HG03139 (cell line): Measurements from ENCODE around the gene PDCL2.
"Not testable (repeated sequence)": the region's sequence is repeated elsewhere in the genome, so short reads cannot be mapped to it uniquely, and the experiment has no call there.

ENCODE experiments used
- ATAC-seq: cut with Tn5 transposase; IDR thresholded peaks from one replicate; pipeline ENCODE4 v1.9.1; 2021; ENCODE audit not compliant: unreplicated experiment

The PDCL2 gene

DNA sequence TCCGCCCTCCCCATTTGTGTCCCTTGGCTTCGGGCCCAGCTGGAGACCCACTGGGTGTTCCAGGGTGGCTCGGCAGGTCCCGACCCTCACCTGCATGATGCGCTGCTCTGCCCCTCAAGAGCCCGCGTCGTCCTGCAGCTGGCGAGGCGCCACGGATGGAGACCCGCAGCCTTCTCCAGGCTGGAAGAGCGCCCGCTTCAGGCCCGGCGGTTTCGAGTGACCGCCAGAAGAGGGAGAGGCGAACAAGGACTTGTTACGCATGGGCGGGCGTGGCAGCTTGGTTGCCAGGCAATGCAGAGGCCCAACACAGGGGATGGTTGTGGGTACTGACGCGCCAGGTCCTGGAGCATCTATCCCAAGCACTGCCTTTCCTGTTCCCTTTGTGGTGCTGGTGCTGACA, at the start of gene PDCL2:
PDCL2 (minus strand) TSS at position 232 of the 400 bp plus-strand sequence; CDS start at position 96, 136 bp downstream.
- ATAC-seq = no peak

GRCh38 chr4:55637272-55637820, 45.3 kb upstream of the PDCL2 start:
- no peak for ATAC-seq

DNA sequence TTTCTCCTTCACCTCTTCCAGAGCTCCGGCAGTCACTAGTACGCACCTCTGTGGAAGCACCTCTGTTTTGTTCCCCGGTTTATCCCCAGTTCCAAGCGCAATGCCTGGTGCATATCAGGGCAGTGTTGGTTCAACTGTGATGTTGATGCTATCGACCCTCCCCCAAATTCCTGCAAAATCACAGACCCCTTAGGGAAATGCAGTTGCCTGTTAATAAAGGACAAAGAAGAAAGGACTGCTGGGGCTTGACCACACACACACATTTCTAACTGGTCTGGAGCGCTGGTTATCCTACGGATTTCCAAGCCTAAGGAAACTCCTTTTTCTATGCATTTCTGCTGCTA, 44.6 kb upstream of the PDCL2 start:
- no peak for ATAC-seq

DNA sequence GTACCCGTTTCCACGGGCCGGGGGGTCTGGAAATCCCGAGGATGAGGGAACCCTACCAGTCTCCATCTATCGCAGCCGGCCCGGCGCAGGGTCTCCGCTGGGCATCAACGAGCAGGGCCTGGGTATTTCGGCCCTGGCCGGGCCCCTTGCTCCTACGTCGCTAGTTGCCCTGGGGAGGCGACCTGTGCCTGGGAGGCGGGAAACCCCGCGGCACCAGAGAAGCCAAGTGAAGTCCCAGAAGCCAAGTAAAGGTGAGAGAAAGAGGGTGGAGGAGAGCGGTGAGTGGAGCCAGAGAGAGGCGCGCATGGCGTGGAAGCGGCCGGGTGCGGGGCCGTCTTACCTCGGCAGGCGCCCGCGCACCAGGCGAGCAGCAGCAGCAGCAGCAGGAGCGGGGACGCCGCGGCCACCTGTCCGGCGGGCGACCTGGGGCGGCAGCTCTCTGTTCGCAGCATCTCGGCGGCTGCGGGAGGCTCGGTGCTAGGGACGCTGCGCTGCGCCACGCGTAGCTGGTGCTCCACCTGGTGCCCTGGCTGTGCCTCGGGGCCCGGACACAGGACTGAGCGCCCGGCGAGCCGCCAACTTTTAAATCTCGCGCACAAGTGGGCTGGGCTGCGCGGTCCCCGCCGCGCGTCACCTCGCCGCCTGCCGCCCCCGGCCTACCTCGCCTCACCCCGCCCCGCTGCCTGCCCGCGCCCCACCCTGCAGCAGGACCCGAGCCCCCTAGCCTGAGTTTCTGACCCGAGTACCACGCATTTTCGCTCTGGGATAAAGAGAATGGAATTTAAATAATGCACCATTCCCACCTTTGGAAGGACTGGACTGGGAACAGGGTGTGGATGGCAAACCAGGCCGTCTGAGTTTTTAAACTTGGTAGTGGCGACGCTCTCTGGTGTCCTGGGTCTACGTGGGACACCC, 44.0 kb upstream of the PDCL2 start, which contains the start of gene NMU:
NMU (minus strand) TSS at position 558 of the 915 bp plus-strand sequence; CDS start at position 452, 106 bp downstream.
- peak; percentile 74 for ATAC-seq

- no peak for ATAC-seq
These were observed 43.2 kb upstream of the PDCL2 start for GRCh38 chr4:55635282-55635681.

DNA sequence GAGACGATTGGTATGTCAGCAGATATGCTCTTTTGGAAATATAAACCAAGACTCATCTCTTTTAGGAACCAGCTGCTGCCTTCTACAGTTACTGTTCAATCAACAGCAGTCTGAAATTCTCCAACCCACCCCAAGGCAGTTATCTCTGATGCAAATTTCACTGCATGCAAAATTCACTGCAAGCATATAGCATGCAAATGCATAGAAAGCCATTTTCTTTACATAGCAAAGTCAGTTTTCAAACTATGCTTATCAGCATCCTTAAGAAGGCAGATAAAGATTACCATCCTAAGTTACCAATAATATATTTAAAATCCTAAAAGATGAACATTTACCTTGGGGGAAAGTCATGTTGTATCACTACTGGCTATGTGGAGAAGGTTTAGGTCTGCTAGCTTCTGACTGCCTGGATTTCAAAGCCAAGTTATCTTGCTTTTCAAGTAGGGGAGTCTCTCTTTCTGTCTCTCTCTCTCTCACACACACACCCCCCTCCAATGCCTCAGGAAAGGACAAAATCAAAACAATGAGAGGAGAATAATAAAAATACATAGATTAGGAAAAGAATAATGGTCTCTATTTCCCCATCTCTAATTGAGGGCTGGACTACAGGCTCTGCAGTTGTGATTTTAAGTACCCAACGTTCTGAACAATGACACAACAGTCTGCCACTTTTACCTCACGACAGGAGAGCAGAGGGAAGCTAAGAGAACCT, 42.5 kb upstream of the PDCL2 start:
- ATAC-seq = no peak

DNA sequence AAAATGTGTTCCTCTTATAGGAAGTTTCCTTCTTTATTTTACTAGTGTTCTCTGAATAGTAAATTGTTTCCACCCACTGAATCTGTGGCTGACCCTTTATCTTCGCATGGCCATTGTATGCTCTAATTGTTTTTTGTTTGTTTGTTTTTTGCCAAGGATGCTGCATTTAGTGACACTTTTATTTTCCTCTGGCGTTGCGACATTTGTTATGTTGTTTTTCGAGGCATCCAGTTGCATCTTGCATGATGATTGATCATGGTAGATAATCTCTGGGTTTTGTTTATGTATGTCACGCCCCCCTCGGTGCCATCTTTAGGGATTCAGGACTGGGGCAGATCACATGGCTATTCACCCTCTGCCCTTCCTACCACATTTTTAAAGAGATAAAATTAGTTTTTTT, 41.9 kb upstream of the PDCL2 start:
- no peak for ATAC-seq

- ATAC-seq = no peak
These were observed 33.8 kb upstream of the PDCL2 start for GRCh38 chr4:55625835-55626234.

- not testable (repeated sequence) for ATAC-seq
These were observed 32.0 kb upstream of the PDCL2 start for GRCh38 chr4:55624063-55624462.

DNA sequence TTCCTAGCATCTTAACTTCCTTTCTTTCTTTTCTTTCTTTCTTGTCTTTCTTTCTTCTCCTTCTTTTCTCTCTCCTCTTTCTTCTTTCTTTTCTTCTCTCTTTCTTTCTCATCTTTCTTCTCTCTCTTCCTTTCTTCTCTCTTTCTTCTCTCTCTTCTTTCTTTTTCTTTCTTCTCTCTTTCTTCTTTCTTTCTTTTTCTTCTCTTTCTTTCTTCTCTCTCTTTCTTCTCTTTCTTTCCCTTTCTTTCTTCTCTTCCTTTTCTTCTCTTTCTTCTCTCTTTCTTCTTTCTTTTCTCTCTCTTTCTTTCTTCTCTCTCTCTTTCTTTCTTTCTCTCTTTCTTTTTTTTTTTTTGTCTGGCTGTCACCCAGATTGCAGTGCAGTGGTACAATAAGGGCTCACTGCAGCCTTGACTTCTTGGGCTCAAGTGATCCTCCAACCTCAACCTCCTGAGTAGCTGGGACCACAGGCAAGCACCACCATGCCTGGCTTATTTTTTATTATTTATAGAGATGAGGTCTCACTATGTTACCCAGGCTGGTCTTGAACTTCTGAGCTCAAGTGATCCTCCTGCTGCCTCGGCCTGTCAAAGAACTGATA, 26.6 kb upstream of the PDCL2 start:
- no peak for ATAC-seq

DNA sequence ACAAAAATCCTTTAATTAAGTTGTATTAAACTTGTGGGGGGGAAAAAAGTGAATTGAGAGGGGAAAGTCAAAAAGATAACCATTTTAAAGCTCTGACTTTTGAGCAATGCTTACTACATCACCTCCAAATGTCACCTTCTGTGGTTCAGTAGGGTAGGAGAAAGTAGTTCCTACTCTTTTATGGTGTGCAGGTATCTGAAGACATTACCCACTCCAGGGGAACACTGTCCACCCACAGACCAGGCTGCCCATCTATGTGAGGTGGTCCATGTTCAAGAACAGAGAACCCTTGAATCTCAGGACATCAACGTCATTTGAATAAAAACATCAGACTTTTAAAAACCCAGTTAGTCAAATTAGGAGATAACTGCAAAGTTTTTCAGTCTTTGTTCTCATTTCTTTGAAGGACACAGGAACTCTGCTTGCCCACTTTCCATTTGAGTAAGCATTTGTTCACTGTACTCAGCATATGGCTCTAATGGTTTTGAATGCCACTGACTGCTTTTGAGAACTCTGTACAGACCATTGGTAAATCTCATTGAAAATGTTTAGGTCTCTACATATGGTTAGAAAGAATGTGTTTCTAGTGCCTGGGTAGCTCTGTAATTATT, 25.6 kb upstream of the PDCL2 start:
- peak; percentile 88 for ATAC-seq

GRCh38 chr4:55615008-55615407, 23.0 kb upstream of the PDCL2 start:
- ATAC-seq = no peak

DNA sequence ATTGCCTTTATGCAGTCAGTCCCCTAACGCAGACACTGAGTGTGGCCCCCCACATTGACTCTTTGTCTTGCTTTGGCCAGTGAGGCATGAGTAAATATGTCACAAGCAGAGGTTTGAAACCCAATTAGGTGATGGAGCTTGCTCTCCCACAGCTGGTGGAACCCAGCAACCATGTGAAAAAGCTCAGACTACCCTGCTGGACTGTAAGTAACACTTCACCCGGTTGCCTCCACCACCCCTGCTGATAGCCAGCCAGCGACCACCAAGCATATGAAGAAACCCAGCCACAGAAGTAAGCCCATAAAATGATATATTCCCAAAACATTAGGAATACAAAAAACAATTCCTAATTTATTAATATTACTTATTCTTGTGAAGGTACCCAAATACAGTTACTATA, 21.6 kb upstream of the PDCL2 start:
- no peak for ATAC-seq

DNA sequence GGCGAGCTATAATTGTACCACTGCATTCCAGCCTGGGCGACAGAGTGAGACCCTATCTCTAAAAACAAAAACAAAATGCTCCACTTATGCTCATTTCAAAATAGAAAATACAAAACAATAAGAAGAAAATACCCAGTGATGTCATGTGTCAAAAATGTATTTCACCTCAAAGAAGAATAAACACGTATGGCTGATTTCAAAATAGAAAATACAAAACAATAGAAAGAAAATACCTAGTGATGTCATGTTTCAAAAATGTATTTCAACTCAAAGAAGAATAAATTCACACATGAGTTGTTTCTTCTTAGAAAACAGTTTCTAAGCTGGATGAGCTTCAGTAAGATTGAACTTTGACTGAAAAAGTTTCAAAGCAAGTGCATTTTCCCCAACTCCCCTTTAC, 20.3 kb upstream of the PDCL2 start:
- ATAC-seq = no peak

- ATAC-seq = no peak
These were observed 19.5 kb upstream of the PDCL2 start for GRCh38 chr4:55611358-55612059.

- no peak for ATAC-seq
These were observed 18.3 kb upstream of the PDCL2 start for GRCh38 chr4:55610381-55610780.

- no peak for ATAC-seq
These were observed 17.4 kb upstream of the PDCL2 start for GRCh38 chr4:55609393-55609866.

DNA sequence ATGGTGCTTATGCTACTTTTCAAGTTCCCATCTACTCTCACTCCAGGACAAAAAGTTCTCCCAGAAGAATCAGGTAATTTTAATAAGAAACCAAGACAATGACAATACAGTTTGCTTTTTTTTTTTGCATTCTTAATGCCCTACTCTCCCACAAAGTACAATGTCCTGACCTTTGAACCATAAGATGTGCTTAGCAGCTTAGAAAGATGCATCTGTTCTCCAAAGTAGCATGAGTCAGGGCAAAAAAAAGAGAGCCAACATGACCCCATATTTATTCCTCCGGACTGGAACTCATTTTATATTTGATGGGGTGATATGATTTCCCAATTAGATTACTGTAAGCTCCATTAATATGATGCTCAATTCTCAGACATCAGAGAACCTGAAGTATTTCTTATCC, 16.5 kb upstream of the PDCL2 start:
- no peak for ATAC-seq

- no peak for ATAC-seq
These were observed 13.0 kb upstream of the PDCL2 start for GRCh38 chr4:55604996-55605395.

DNA sequence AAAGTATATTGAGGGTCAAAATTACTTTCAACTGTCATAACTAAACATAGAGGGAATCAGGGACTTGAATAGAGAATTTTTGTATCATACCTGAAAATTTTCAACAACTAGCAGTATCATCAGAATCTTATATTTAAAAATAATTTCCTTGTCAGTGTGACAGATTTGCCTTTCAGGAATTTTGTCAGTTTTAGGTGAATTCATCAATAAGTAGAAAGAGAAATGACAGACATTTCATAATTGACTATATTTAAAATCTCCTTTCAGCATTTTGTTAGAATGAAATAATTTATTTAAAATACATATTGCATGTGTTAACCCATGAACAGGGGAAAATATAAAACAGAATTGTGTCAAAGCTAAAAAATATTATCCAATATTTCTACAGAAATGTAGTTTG, 8.6 kb upstream of the PDCL2 start:
- ATAC-seq = no peak
